Nephron (organoid): Measurements from ENCODE around the gene RET.

Experiments
- H3K27ac Mint-ChIP-seq, 3 experiments: 2 replicates each; pipeline ENCODE4 v1.8.0; 2020; ENCODE audit warnings: mixed read lengths in 3 of 3, mild to moderate bottlenecking in 2 of 3, moderate library complexity in 1 of 3
- H3K27me3 Mint-ChIP-seq: 2 replicates; pipeline ENCODE4 v1.8.0; 2021; ENCODE audit warnings: low read depth, mild to moderate bottlenecking, moderate library complexity, mixed read lengths
- H3K36me3 Mint-ChIP-seq: 2 replicates; pipeline ENCODE4 v1.8.0; 2020; ENCODE audit warnings: low read depth, mixed read lengths
- H3K4me1 Mint-ChIP-seq: 2 replicates; pipeline ENCODE4 v1.8.0; 2020; ENCODE audit warnings: mixed read lengths
- H3K4me3 Mint-ChIP-seq, 3 experiments: 2 replicates each; pipeline ENCODE4 v1.8.0; 2020; ENCODE audit warnings: mild to moderate bottlenecking in 3 of 3, mixed read lengths in 3 of 3, moderate library complexity in 2 of 3
- H3K9me3 Mint-ChIP-seq: 2 replicates; pipeline ENCODE4 v1.8.0; 2020; ENCODE audit warnings: mixed read lengths
- CTCF ChIP-seq, 3 experiments: fragments of 200-600 bp; sonication (generic); IDR thresholded peaks; one replicate each; pipeline ENCODE4 v1.5.0; 2021; ENCODE audit warnings: antibody characterized with exemption in 3 of 3; ENCODE audit not compliant: unreplicated experiment in 3 of 3

Gene RET

DNA sequence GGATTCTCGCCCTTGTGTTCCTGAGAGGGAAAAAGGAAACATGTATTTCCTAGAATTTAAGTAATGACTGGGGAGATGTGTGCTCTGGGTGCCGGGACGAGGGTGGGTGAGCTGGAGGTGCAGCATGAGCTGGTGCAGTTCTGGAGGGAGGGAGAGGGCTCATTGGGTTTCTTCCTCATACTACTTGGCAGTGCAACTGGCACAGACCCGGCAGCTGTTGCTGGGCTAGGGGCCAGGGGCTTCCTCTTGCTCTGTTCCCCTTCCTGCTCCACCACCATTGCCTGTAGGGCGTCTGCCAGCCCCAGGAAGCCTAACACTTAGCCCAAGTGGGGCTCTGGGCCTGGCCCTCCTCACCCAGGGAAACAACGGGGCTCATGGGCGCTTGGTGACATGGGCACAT, 5.9 kb downstream of the RET start:
- TF ChIP-seq CTCF (IDR thresholded peaks at IDR 0.05; ENCODE audit: unreplicated experiment in 3 of 3), result no peak
- no peaks in the 10 kb centered on the region for H3K4me1 Mint-ChIP-seq
- no peaks in the 10 kb centered on the region for H3K9me3 Mint-ChIP-seq
- H3K27me3 Mint-ChIP-seq, result peaks cover 60% of the 10 kb centered on the region
- H3K27ac Mint-ChIP-seq, result no peak overlapping the region
- H3K4me3 Mint-ChIP-seq, result no peak overlapping the region
- no peaks in the 10 kb centered on the region for H3K36me3 Mint-ChIP-seq

GRCh38 chr10:43083764-43084163, 6.9 kb downstream of the RET start:
- H3K9me3 Mint-ChIP-seq, result no peaks in the 10 kb centered on the region
- no peak overlapping the region for H3K4me3 Mint-ChIP-seq
- H3K27ac Mint-ChIP-seq, result no peak overlapping the region
- no peaks in the 10 kb centered on the region for H3K4me1 Mint-ChIP-seq
- H3K36me3 Mint-ChIP-seq, result no peaks in the 10 kb centered on the region
- TF ChIP-seq CTCF (IDR thresholded peaks at IDR 0.05; ENCODE audit: unreplicated experiment in 3 of 3), result no peak
- peaks cover 50% of the 10 kb centered on the region for H3K27me3 Mint-ChIP-seq

DNA sequence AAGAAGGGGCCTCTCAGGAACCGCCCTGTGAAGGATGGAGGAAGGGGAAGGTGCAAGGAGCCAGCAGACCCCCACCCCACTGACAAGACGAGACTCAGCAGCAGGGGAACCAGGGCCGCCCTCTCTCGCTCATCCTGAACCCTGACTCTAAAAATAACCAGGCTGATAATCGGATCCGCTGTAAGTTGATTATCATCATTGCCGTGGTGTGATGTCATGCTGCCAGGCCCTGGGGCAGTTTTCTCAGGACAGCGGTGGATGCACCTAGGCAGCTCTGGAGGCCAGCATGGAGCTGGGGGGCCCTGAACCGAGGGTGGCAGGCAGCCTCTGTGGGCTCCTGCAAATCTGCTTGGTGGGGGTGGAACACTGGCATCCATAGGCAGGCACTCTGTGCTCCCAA, 7.9 kb downstream of the RET start:
- Mint-ChIP-seq H3K36me3 (no peaks in the 10 kb centered on the region), H3K4me1 (no peaks in the 10 kb centered on the region), H3K27me3 (peaks cover 39% of the 10 kb centered on the region), H3K27ac (no peak overlapping the region), H3K9me3 (no peaks in the 10 kb centered on the region), H3K4me3 (no peak overlapping the region)
- TF ChIP-seq CTCF (IDR thresholded peaks at IDR 0.05; ENCODE audit: unreplicated experiment in 3 of 3), result no peak

DNA sequence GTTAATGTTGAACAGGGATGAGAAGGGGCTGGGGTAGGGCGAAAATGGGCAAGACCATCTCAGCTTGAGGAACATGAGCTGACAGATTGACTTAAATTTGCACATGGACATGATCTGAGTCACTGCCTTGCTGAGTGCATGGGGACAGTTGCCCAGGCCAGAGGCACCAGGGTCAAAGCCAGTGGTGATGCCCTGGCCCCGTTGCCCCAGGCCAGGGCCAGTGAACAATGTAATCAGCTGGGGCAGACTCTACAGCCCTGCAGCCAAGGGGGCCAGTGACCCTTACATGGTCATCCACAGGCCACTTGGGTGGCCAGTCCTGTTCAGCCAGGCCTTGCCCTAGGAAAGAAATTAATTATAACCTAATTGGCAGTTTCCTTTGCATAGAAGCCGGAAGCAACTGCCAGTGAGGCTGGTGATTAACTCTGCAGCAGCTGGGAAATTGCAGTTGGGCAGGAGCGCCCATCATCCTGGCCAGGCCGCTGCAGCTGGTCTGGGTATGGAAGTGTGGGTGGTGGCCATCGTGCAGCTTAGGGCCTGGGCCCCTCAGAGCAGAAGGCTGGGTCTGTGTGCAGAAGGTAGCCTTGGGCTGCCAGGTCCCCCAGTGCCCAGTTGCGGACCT, 9.6 kb downstream of the RET start:
- Mint-ChIP-seq H3K4me3 (no peak overlapping the region), H3K4me1 (no peaks in the 10 kb centered on the region), H3K27ac (no peak overlapping the region), H3K36me3 (no peaks in the 10 kb centered on the region), H3K27me3 (peaks cover 24% of the 10 kb centered on the region), H3K9me3 (no peaks in the 10 kb centered on the region)
- no peak for TF ChIP-seq CTCF (IDR thresholded peaks at IDR 0.05; ENCODE audit: unreplicated experiment in 3 of 3)

DNA sequence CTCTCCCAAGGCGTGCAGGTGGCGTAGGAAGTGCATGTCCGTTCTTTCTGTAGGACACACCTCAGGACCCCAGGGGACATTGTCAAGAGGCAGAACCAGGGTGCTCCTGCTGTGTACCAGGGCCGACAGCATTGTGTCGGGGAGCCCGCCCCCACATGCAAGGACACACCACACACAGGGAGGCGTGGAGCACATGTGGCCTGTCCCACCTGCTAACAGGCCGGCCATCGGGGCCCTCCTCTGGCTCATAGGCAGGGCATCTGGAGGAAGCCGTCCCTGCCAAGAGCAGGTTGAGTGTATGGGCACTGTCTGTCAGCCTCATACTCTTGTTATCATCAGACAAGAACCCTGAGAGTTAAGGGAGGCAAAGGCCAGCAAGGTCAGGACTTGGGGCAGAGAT, 12.7 kb downstream of the RET start:
- Mint-ChIP-seq H3K4me3 (no peak overlapping the region), H3K4me1 (no peaks in the 10 kb centered on the region), H3K27ac (no peak overlapping the region), H3K36me3 (no peaks in the 10 kb centered on the region), H3K27me3 (peaks cover 15% of the 10 kb centered on the region), H3K9me3 (no peaks in the 10 kb centered on the region)
- no peak for TF ChIP-seq CTCF (IDR thresholded peaks at IDR 0.05; ENCODE audit: unreplicated experiment in 3 of 3)

DNA sequence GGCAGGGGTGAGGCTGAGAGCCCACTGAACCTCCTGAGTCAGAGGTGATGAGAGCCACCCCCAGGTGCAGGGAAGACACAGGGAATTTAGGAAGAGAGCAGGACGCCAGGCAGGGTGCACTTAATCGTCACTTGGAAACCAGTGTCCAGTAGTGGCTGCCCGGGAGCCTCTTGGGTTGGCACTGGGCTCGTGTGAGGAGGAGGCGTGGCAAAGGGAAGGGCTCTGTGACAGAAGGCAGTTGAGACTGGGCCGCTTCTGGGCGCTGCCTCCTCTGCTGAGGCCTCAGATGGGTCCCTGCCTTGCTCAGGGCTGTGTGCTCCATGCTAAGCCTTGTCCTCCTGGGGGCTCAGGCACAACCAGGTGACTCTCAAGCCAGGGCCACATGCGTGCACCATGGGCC, 13.3 kb downstream of the RET start:
- Mint-ChIP-seq H3K4me3 (no peak overlapping the region), H3K27ac (no peak overlapping the region), H3K4me1 (no peaks in the 10 kb centered on the region), H3K9me3 (no peaks in the 10 kb centered on the region), H3K27me3 (peaks cover 15% of the 10 kb centered on the region), H3K36me3 (no peaks in the 10 kb centered on the region)
- TF ChIP-seq CTCF (IDR thresholded peaks at IDR 0.05; ENCODE audit: unreplicated experiment in 3 of 3), result no peak
